HUDEP-2 (cell line): ENCODE results near the gene TNNC1.

Experiments
- DNase-seq, 76 experiments: peaks; one replicate each; lab custom pipeline; 2025; ENCODE audit not compliant: unreplicated experiment in 76 of 76; lab: John Stamatoyannopoulos, UW

TNNC1 gene

DNA sequence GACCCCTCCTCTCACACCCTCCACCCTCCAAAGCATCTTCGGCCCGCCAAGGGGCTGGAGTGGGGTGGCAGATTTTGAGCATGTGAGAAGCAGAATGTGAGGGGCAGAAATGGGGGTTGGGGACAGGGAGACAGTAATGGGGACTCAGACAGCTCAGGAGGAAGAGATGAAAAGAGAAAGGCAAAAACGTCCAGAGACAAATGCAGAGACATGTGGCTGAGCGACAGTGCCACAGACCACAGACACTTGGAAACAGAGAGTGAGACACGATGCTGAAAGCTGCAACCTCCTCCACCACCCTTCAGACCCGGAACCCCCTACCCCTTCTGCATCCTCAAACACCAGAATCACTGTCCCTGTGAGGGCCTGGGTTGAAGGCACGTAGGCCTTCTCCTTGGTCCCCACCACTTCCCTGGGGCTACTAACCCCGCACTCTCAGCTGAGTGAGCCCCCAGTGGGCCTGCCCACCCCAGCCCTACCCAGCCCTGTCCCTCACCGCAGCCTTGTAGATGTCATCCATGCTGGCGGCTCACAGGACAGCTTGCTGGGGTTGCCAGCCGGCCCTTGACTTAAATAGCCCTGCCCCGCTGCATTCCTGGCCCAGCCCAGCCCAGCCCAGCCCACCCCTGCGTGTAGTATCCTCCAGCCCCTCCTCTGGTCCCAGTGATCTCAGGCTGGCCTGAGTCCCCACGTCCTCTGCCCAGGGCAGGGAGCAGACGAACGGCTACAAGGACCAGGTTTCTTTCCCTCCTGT lies at the start of gene TNNC1:
TNNC1 (minus strand) TSS at position 546 of the 754 bp plus-strand sequence; CDS start at position 520, 26 bp downstream.
- no peak for DNase-seq

- no peak for DNase-seq
Observed at GRCh38 chr3:52502808-52503350, 49.0 kb upstream of the TNNC1 start.

- no peak for DNase-seq
Observed at GRCh38 chr3:52502001-52502400, 48.2 kb upstream of the TNNC1 start.

DNA sequence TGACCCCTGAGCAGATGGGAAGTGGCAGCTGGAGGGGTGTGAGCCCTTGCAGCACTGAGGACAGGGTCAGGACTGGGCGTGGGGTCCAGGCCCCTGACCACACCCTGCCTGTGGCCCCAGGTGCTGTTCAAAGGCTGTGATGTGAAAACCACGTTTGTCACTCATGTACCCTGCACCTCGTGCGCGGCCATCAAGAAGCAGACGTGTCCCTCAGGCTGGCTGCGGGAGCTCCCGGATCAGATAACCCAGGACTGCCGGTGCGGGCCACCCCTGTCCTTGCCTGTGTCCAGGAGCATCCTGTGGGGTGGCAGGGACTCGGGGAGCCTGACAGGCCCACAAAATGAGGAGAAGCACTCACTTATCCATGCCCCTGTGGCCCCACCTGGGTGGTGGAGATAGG lies 47.2 kb upstream of the TNNC1 start:
- no peak for DNase-seq

- DNase-seq: no peak
Observed at GRCh38 chr3:52498137-52499054, 44.6 kb upstream of the TNNC1 start.

GRCh38 chr3:52495777-52496602 lies 42.1 kb upstream of the TNNC1 start:
- DNase-seq: no peak

DNA sequence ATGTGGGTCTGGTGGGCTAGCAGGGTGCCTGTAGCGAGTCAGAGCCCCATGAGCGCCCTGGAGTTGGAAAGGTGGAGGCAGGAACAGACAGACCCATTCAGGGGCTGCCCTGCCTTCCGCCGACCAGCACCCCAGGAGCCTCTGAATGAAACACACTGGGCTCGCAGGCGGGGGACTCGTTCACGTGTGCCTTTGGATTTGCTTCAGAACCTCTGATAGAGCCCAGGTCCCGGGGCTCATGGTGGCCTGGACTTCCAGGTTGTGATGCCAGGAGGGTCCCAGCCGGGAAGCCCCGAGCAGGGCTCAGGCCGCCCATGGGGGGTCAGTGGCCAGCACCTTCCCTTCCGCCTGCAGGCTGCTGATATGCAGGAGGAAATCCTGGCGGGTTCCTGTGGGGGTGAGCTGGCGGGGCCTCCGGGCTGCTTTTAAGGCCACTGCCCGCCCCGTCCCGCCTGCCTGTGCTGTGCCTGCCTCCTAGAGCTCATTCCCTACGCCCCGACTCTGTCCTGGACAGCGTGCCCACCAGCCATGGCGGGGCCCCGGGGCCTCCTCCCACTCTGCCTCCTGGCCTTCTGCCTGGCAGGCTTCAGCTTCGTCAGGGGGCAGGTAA lies 41.1 kb upstream of the TNNC1 start, which contains the start of gene STAB1:
STAB1 (plus strand) TSS at position 453 of the 610 bp plus-strand sequence; CDS start at position 529, 76 bp downstream.
- DNase-seq: no peak

- DNase-seq: no peak
Observed at GRCh38 chr3:52494445-52494844, 40.6 kb upstream of the TNNC1 start.

GRCh38 chr3:52493232-52494017 lies 39.6 kb upstream of the TNNC1 start:
- DNase-seq: no peak

DNA sequence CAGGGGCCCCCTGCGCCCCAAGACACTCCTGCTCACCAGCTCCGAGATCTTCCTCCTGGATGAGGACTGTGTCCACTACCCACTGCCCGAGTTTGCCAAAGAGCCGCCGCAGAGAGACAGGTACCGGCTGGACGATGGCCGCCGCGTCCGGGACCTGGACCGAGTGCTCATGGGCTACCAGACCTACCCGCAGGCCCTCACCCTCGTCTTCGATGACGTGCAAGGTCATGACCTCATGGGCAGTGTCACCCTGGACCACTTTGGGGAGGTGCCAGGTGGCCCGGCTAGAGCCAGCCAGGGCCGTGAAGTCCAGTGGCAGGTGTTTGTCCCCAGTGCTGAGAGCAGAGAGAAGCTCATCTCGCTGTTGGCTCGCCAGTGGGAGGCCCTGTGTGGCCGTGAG lies 38.2 kb upstream of the TNNC1 start:
- no peak for DNase-seq

DNA sequence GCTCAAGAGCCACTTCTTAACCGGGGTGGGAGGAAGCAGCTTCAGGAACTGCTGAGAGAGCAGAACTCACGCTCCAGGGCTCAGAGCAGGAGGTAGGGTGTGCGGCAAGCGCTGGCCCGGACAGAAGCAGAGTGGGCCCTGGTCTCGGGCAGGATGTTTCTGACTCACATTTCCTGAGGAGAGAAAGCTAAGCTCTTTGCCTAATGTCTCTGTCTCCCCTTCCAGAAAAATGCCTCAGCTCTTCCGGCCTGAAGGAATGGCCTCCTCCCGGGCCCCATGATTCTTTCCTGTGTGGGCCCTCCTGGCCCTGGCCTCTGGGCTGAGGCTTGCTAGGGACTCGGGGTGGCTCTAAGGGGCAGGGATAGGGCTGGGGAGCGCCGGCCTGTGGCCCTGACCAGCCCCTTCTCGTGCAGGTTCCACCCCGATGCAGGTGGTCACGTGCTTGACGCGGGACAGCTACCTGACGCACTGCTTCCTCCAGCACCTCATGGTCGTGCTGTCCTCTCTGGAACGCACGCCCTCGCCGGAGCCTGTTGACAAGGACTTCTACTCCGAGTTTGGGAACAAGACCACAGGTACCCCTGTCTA lies 37.2 kb upstream of the TNNC1 start:
- no peak for DNase-seq

- DNase-seq: no peak
Observed at GRCh38 chr3:52490035-52490938, 36.4 kb upstream of the TNNC1 start.

- no peak for DNase-seq
Observed at GRCh38 chr3:52489453-52489852, 35.6 kb upstream of the TNNC1 start.

DNA sequence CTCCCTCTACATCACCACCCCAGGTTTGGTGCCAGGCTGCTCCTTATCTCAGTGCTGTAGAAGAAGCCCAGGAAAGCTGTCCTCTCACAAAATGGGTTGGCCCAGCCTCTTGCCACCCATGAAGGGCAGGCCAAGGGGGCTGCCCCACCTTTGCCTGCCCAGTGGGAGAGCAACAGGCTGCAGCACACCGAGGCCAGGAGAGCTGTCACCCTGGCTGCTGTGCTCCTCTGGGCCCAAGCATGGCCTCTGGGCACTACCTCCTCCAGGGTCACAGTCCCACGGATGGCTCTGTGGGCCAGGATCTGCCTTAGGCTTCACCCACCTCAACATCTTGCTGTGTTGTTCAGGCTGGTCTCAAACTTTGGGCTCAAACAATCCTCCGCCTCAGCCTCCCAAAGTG lies 34.9 kb upstream of the TNNC1 start:
- DNase-seq: no peak

GRCh38 chr3:52487788-52488691 lies 34.2 kb upstream of the TNNC1 start:
- DNase-seq: no peak

- DNase-seq: no peak
Observed at GRCh38 chr3:52487050-52487787, 33.4 kb upstream of the TNNC1 start.
